ENCODE data around the gene SAMD14.

DNA sequence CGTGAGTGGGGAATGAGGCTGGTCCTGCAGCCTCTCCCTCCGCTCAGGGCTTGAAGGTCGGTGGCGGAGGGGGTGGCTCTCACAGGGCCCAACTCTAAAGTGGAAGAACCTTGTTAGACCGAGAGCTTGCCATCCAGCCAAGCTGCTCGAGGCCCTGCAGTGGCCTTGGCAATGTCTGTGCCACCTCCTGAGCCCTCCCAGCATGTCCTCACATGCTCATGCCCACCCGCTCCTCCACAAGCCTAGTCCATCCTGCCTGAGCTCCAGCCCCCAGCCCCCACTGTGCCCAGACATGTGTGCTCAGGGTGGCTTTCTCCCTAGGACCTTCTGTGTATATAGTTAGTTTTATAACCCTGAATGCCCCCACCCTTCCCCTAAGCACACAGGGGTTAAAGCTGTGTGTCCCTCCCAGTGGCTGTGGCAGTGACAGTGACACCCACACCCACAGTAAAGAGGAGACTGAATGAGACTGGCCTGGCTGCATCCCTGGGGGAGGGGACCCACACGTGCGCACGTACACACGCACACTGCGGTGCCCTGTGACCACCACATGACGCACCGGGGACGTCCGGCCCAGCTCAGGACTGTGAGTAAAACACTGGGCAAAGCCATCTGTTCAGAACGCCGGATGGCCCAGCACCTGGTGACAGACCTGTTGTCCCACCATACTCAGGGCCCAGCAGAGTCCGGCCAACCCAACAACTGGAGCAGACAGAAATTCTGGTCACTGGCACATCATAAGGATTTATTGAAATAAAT is 19.2 kb downstream of the SAMD14 start:
- TF ChIP-seq POLR2A (IDR thresholded peaks at IDR 0.05; ENCODE audit: low read length) = no peak
- TF ChIP-seq GATA1 (IDR thresholded peaks at IDR 0.05; ENCODE audit: low read depth, low read length) = no peak
